ENCODE measurements around the gene RAB13. TPM values are rescaled to one million over a fixed set of nuclear protein-coding genes. Genes with fewer than 3 reads are reported as not detected.

RAB13 gene
- total and polyA plus RNA-seq, 2 of the 8 experiments (the other 6 are each of a cell fraction or from before 2014, with no cell fraction given), result 70.5 to 157 TPM

- Histone ChIP-seq H4K8ac (ENCODE audit: extremely low read depth, insufficient read depth, low read length) (no peak overlapping the region), H3K18ac (ENCODE audit: extremely low read depth, low read length) (no peak overlapping the region), H3K23ac (ENCODE audit: insufficient read length) (no peak overlapping the region), H4K91ac (replicated peaks; ENCODE audit: insufficient read length, low read length) (no peak overlapping the region), H3K27ac (ENCODE audit: low read depth, low read length) (no peak overlapping the region), H2BK5ac (ENCODE audit: low read depth, low read length) (no peak overlapping the region), H3K79me2 (ENCODE audit: control insufficient read depth in 1 of 2, insufficient read depth in 2 of 2, low read length in 2 of 2) (peaks cover 0 to 19% of the 10 kb centered on the region in 2 experiments; a peak in 3 of 4 replicates), H2BK20ac (ENCODE audit: low read length) (no peak overlapping the region), H3K4me3 (ENCODE audit: extremely low read depth in 1 of 4, insufficient read depth in 2 of 4, low read depth in 3 of 4, low read length in 4 of 4) (no peak overlapping the region), H4K5ac (ENCODE audit: insufficient read length, low read depth, low read length) (no peak overlapping the region), H2AFZ (ENCODE audit: low read length) (no peak overlapping the region), H3K4ac (replicated peaks; ENCODE audit: insufficient read length, low read depth, low read length) (no peak overlapping the region), H2BK12ac (ENCODE audit: low read depth, low read length) (no peak overlapping the region), H3K4me1 (replicated peaks in 1 of 4; ENCODE audit: control insufficient read depth in 3 of 4, insufficient read depth in 4 of 4, low read length in 3 of 4) (peaks cover 0 to 8% (median 3%) of the 10 kb centered on the region in 4 experiments; a peak in 4 of 7 replicates), H3K9ac (replicated peaks in 1 of 4; ENCODE audit: extremely low read depth in 1 of 4, low read depth in 3 of 4, low read length in 3 of 4) (no peak overlapping the region), H3K4me2 (ENCODE audit: insufficient read depth in 1 of 2, low read depth in 2 of 2, low read length in 2 of 2) (no peak overlapping the region), H2BK15ac (ENCODE audit: low read length) (no peak overlapping the region), H3K36me3 (ENCODE audit: control insufficient read depth in 2 of 4, insufficient read depth in 4 of 4, low read length in 3 of 4) (peaks cover 14 to 45% (median 28%) of the 10 kb centered on the region in 4 experiments), H3K14ac (ENCODE audit: insufficient read length) (no peak overlapping the region), H4K20me1 (replicated peaks in 1 of 2; ENCODE audit: control insufficient read depth in 1 of 2, insufficient read depth in 2 of 2, low read length in 2 of 2) (peaks cover 0 to 8% of the 10 kb centered on the region in 2 experiments), H2BK120ac (replicated peaks; ENCODE audit: low read depth, low read length) (no peak overlapping the region), H2AK5ac (ENCODE audit: low read depth, low read length) (no peak overlapping the region), H3K79me1 (ENCODE audit: low read depth, low read length) (no peaks in the 10 kb centered on the region), H3K23me2 (ENCODE audit: low read depth, low read length) (peaks cover 9% of the 10 kb centered on the region), H3K9me3 (ENCODE audit: insufficient read depth in 2 of 2, low read depth in 1 of 2, low read length in 1 of 2) (peaks cover 0 to 3% of the 10 kb centered on the region in 2 experiments; a peak in 1 of 4 replicates), H3K27me3 (replicated peaks in 1 of 4; ENCODE audit: control insufficient read depth in 3 of 4, extremely low read depth in 1 of 4, insufficient read depth in 3 of 4, low read length in 3 of 4) (no peaks in the 10 kb centered on the region), H3K56ac (replicated peaks; ENCODE audit: insufficient read length, low read depth, low read length) (no peak overlapping the region)
- DNase-seq (ENCODE audit: low read depth in 1 of 2, low spot score in 2 of 2), result no peak
- FAIRE-seq, result no peak
- WGBS, 2 experiments (ENCODE audit: extremely low coverage in 1 of 2, insufficient coverage in 1 of 2, insufficient read length in 1 of 2, insufficient replicate concordance in 2 of 2, low coverage in 1 of 2, low lambda C conversion rate in 2 of 2, missing lambda C conversion rate in 1 of 2), result 90% methylated on average over 11 of the region's 11 CpGs; no CpG with 5 or more reads in 1 of the 2 experiments
- POLR2A ChIA-PET (ENCODE audit: partially characterized antibody), result interaction anchor here (0.7 to 13.2 kb wide), 11 partner anchors 6 to 197 kb away, joined by 3 to 454 read pairs (median 5); partner anchors contain the start of genes CREB3L4, CRTC2, JTB and RAB13
- TF ChIP-seq TAF7 (optimal IDR thresholded peaks at IDR 0.05; ENCODE audit: borderline replicate concordance, low read depth, low read length) (no peak), POLR2AphosphoS5 (IDR thresholded peaks at IDR 0.05; ENCODE audit: low read depth, low read length) (peak; percentile 76), KDM1A (IDR thresholded peaks at IDR 0.05; ENCODE audit: borderline replicate concordance, low read length) (no peak)
- CTCF ChIA-PET (ENCODE audit: partially characterized antibody), result interaction anchor here (0.7 to 1.4 kb wide), 3 partner anchors 9 to 151 kb away, joined by 3 to 5 read pairs (median 4); partner anchors contain the start of gene RAB13
Measured at GRCh38 chr1:153995640-153996039, 9.5 kb upstream of the RAB13 start.

Measured in H1 (cell line).